ENCODE results near the gene FZR1.

DNA sequence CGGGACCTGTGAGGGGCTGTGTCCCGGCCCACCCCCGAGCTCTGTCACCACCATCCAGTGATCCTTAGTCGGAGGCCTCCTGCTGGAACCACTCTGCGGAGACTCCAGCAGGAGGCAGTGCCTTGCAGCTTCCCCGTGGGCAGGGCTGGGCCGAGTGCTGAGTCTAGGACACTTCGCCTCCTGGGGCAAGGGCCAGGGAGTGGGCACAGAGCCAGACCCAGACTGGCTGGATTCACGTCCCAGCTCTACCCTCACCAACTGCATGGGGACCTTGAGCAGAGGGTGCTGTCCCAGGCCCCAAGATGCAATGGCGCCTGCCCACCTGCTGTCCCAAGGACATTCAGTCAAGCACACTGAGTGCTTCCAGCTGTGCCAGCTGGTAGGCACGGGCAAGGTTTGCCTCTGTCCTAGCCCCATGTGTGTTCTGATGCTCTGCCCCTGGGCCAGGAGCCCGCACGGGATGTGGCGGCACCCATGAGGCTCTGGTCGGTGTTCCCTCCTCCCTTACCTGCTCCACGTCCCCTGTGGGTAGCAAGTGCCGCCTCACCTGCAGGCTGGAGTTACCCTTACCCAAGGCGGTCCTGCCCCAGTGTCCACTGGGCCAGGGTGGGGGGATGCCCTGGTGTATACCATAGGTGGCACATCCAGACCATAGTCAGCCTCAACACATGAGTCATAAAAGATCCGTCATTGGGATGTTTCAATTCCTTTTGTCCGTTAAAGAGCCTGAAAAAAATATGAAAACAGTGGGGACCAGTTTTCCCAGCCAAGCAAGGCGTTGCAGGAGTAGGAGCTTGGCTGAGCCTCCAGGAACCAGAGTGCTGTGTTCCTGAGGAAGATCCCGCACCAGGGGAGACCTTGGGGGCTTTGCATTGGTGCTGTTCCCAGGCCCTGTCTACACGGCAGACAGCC, 7.4 kb downstream of the FZR1 start:
- TF ChIP-seq CTCF (IDR thresholded peaks at IDR 0.05) (no peak), EP300 (IDR thresholded peaks at IDR 0.05; ENCODE audit: low read depth) (no peak), POLR2A (IDR thresholded peaks at IDR 0.05) (no peak)

Data from transverse colon (tissue), 3 donors.